HepG2 (cell line): ENCODE data around the gene HES6. TPM values are rescaled to one million over a fixed set of nuclear protein-coding genes. Genes with fewer than 3 reads are reported as not detected.

Experiments used
- ATAC-seq: fragments of 200-7000 bp; cut with Tn5 transposase; 3 replicates; pipeline ENCODE4 v1.9.1; 2020; ENCODE audit warnings: mild to moderate bottlenecking, moderate library complexity
- BruUV-seq: library from RNA; stranded (reverse); fragments of 400-500 nt; replicated peaks from 2 replicates; lab custom pipeline; 2021; lab: Mats Ljungman, UMichigan
- CTCF ChIA-PET: fragments of 300-600 bp; formaldehyde crosslinking; extraction: SDS; loops from one replicate; lab custom pipeline; 2021; ENCODE audit warnings: low total read pairs, inconsistent platforms, low intra/inter-chr PET ratio; lab: Yijun Ruan, JAX
- POLR2A ChIA-PET: fragments of 350-600 bp; sonication (Branson Sonifier 250); formaldehyde crosslinking; loops from one replicate; lab custom pipeline; 2020; ENCODE audit warnings: antibody characterized with exemption, inconsistent platforms; lab: Yijun Ruan, JAX
- DNase-seq: peaks from one replicate; pipeline ENCODE4 v3.0.0-alpha.2; 2015; ENCODE audit warnings: low spot score
- FAIRE-seq: peaks from 3 replicates; lab custom pipeline; 2011; peaks lifted over from hg19 to GRCh38; lab: Jason Lieb, UNC
- H2AFZ ChIP-seq: one replicate; pipeline ENCODE4 v1.6.1; 2011; ENCODE audit warnings: low read length, inconsistent platforms
- H3K27ac ChIP-seq: fragments of 300-600 bp; 3 replicates; pipeline ENCODE4 v1.8.0; 2011; ENCODE audit warnings: mixed run types, mild to moderate bottlenecking, mixed read lengths, low read length, inconsistent platforms; ENCODE audit not compliant: insufficient read depth; ENCODE audit errors: extremely low read length
- H3K27me3 ChIP-seq, 2 experiments: fragments of 200-600 bp in 1 of 2; 2 replicates in 1 of 2; 3 replicates in 1 of 2; pipeline versions ENCODE4 v1.6.0 to v1.8.0; 2011; ENCODE audit warnings: low read length in 2 of 2, mild to moderate bottlenecking in 2 of 2, moderate library complexity in 2 of 2, inconsistent platforms in 1 of 2; ENCODE audit not compliant: insufficient read depth in 2 of 2, control insufficient read depth in 1 of 2
- H3K36me3 ChIP-seq, 2 experiments: fragments of 200-600 bp in 1 of 2; replicated peaks in 1 of 2; 2 replicates in 1 of 2; 3 replicates in 1 of 2; pipeline versions ENCODE4 v1.5.1 to v1.8.0; 2011; ENCODE audit warnings: low read length in 2 of 2, inconsistent platforms in 1 of 2; ENCODE audit not compliant: insufficient read depth in 2 of 2, control insufficient read depth in 1 of 2
- H3K4me1 ChIP-seq: 2 replicates; pipeline ENCODE4 v1.5.1; 2012; ENCODE audit warnings: low read length, inconsistent platforms; ENCODE audit not compliant: insufficient read depth
- H3K4me2 ChIP-seq: 2 replicates; pipeline ENCODE4 v1.6.0; 2011; ENCODE audit warnings: low read depth, low read length, inconsistent platforms
- H3K4me3 ChIP-seq, 3 experiments: fragments of 200-600 bp in 1 of 3; sonication (generic), shearing (Covaris generic) in 1 of 3; replicated peaks in 1 of 3; 2 replicates each; pipeline ENCODE4 v1.5.1; 2011 to 2016; ENCODE audit warnings: low read length in 3 of 3, inconsistent platforms in 2 of 3, low read depth in 2 of 3, mild to moderate bottlenecking in 2 of 3, control low read depth in 1 of 3, mixed read lengths in 1 of 3; ENCODE audit not compliant: insufficient read depth in 1 of 3
- H3K79me2 ChIP-seq: one replicate; pipeline ENCODE4 v1.6.1; 2011; ENCODE audit warnings: low read length, inconsistent platforms; ENCODE audit not compliant: insufficient read depth
- H3K9ac ChIP-seq: 2 replicates; pipeline ENCODE4 v1.6.0; 2011; ENCODE audit warnings: mild to moderate bottlenecking, low read depth, low read length, inconsistent platforms; ENCODE audit not compliant: insufficient read depth
- H3K9me3 ChIP-seq: 2 replicates; pipeline ENCODE4 v1.5.1; 2012; ENCODE audit warnings: mild to moderate bottlenecking, low read length
- H4K20me1 ChIP-seq: 2 replicates; pipeline ENCODE4 v1.6.0; 2011; ENCODE audit warnings: inconsistent platforms, mild to moderate bottlenecking, low read length, moderate library complexity; ENCODE audit not compliant: insufficient read depth
- AGO2 ChIP-seq: fragments of 200-400 bp; formaldehyde crosslinking; optimal IDR thresholded peaks from 2 replicates; pipeline ENCODE3; 2017; ENCODE audit warnings: mild to moderate bottlenecking, low read depth, low read length, moderate library complexity
- ARID4A ChIP-seq: sonication (generic); formaldehyde crosslinking; IDR thresholded peaks from 2 replicates; pipeline ENCODE4 v1.5.0; 2020; ENCODE audit warnings: mild to moderate bottlenecking, missing genetic modification reagents, borderline replicate concordance
- CTCF ChIP-seq: sonication (generic); formaldehyde crosslinking; IDR thresholded peaks from 2 replicates; pipeline ENCODE4 v1.5.0; 2020; ENCODE audit warnings: mild to moderate bottlenecking, missing genetic modification reagents, moderate library complexity
- JUND ChIP-seq: sonication (generic); formaldehyde crosslinking; IDR thresholded peaks from 2 replicates; pipeline ENCODE4 v1.8.0; 2022; ENCODE audit warnings: mild to moderate bottlenecking, missing genetic modification reagents
- KLF12 ChIP-seq: sonication (generic); formaldehyde crosslinking; IDR thresholded peaks from 2 replicates; pipeline ENCODE4 v1.4.0; 2020; ENCODE audit warnings: missing genetic modification reagents, borderline replicate concordance
- NFYB ChIP-seq: sonication (generic); formaldehyde crosslinking; IDR thresholded peaks from 2 replicates; pipeline ENCODE4 v1.4.0; 2020; ENCODE audit warnings: missing genetic modification reagents
- NONO ChIP-seq, 2 experiments: fragments of 450-650 bp in 1 of 2; sonication (generic) in 1 of 2; formaldehyde crosslinking in 1 of 2; IDR thresholded peaks in 1 of 2; conservative IDR thresholded peaks in 1 of 2; 2 replicates each; pipeline versions ENCODE4 v1.6.1 to v1.8.0; 2017 to 2022; ENCODE audit warnings: mild to moderate bottlenecking in 1 of 2, missing genetic modification reagents in 1 of 2, moderate library complexity in 1 of 2
- TP53 ChIP-seq: sonication (generic); formaldehyde crosslinking; conservative IDR thresholded peaks from 2 replicates; pipeline ENCODE4 v1.4.0; 2020; ENCODE audit warnings: missing genetic modification reagents
- ZC3H13 ChIP-seq: sonication (generic); formaldehyde crosslinking; IDR thresholded peaks from 2 replicates; pipeline ENCODE4 v1.8.1; 2023; ENCODE audit warnings: mild to moderate bottlenecking, missing genetic modification reagents, moderate library complexity
- ZNF367 ChIP-seq: sonication (generic); formaldehyde crosslinking; IDR thresholded peaks from 2 replicates; pipeline ENCODE4 v1.4.0; 2020; ENCODE audit warnings: missing genetic modification reagents, borderline replicate concordance
- ZNF549 ChIP-seq: sonication (generic); formaldehyde crosslinking; IDR thresholded peaks from 2 replicates; pipeline ENCODE4 v1.5.0; 2020; ENCODE audit warnings: missing genetic modification reagents
- ZNF883 ChIP-seq: sonication (generic); formaldehyde crosslinking; IDR thresholded peaks from 2 replicates; pipeline ENCODE4 v1.5.1; 2020; ENCODE audit warnings: mild to moderate bottlenecking, missing genetic modification reagents; ENCODE audit errors: not compliant biosample characterization
- WGBS: methylation state at CpG from one replicate; pipeline ENCODE4 v1.1.6; 2017; ENCODE audit warnings: low lambda C conversion rate; 5-methylcytosine and 5-hydroxymethylcytosine counted together
- in situ Hi-C: cut with HindIII; loops from 2 replicates; pipeline ENCODE4 v1.10.0; 2017; ENCODE audit warnings: low pct_unique_long_range_greater_than_20kb; ENCODE audit not compliant: extremely low pct_ligation_motif_present
- intact Hi-C: fragments of 100-400 bp; cut with micrococcal nuclease; formaldehyde crosslinking; loops from one replicate; pipeline ENCODE4 v1.10.0; 2022; ENCODE audit not compliant: unreplicated experiment
- polyA plus RNA-seq, 8 experiments: library from polyadenylated mRNA; depleted of rRNA in 3 of 8; stranded (reverse) in 7 of 8; unstranded in 1 of 8; fragments of >200 nt; fragmentation: Illumina TruSeq in 4 of 8; extraction: Trizol in 4 of 8; gene quantifications; 2 replicates each; pipeline versions ENCODE4 v1.2.1 to v1.2.3, GENCODE V29; 2011 to 2016; ENCODE audit warnings: low read depth in 4 of 8, missing spikeins in 1 of 8, mixed read lengths in 1 of 8; ENCODE audit not compliant: insufficient read depth in 1 of 8
- total RNA-seq, 5 experiments: library from RNA; depleted of rRNA; stranded (reverse); fragments of >200 nt; fragmentation: Illumina TruSeq; extraction: Trizol; gene quantifications; 2 replicates each; pipeline ENCODE4 v1.2.3, GENCODE V29; 2016; ENCODE audit warnings: low read depth in 1 of 5
- TF ChIP-seq, protein P1 (sequence below): sonication (generic); formaldehyde crosslinking; IDR thresholded peaks from 2 replicates; pipeline ENCODE4 v1.8.1; 2023; ENCODE audit warnings: mild to moderate bottlenecking, missing genetic modification reagents
- TF ChIP-seq, protein P2 (sequence below): sonication (generic); formaldehyde crosslinking; IDR thresholded peaks from 2 replicates; pipeline ENCODE4 v1.5.1; 2020; ENCODE audit warnings: missing genetic modification reagents, mild to moderate bottlenecking, borderline replicate concordance
- TF ChIP-seq, protein P3 (sequence below): fragments of 450-650 bp; IDR thresholded peaks from 2 replicates; pipeline ENCODE4 v1.6.1; 2017

Gene HES6
- total and polyA plus RNA-seq, 2 of the 13 experiments (the other 11 are each of a cell fraction or from before 2014, with no cell fraction given): 19.5 to 82.8 TPM

DNA sequence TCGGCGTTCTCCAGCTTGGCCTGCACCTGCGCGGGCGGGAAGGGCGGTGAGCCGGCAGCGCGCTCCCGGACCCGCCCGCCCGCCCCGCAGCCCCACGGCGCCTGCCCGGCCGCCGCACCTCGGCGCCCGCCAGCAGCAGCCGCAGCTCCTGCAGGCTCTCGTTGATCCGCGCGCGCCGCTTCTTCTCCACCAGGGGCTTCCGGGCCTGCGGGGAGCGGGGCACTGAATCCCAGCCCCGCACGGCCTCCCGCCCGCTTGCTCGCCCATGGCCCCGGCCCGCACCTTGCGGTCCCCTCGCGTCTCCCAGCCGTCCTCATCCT lies 335 bp downstream of the HES6 start:
- H3K9me3 ChIP-seq: no peaks in the 10 kb centered on the region
- ChIA-PET CTCF (no interaction called here), POLR2A (interaction anchor here (0.8 to 5.2 kb wide), 11 partner anchors 9 to 381 kb away, joined by 3 to 20 read pairs (median 4); partner anchors contain the start of gene ILKAP)
- no peak overlapping the region for H2AFZ ChIP-seq
- FAIRE-seq: no peak
- peak overlapping the region; percentile 87 for H3K4me2 ChIP-seq
- WGBS: 0% methylated on average over 8 of the region's 43 CpGs
- no TSS peak for BruUV-seq
- peaks cover 57% of the 10 kb centered on the region for H3K4me1 ChIP-seq
- no peaks in the 10 kb centered on the region for H3K36me3 ChIP-seq
- no peaks in the 10 kb centered on the region for H3K79me2 ChIP-seq
- DNase-seq: no peak
- H3K9ac ChIP-seq: peak overlapping the region; percentile 85
- peak overlapping the region; percentile 61 to 85 (median 74); a peak in 5 of 6 replicates for H3K4me3 ChIP-seq
- H3K27ac ChIP-seq: peak overlapping the region; percentile 54
- no peaks in the 10 kb centered on the region; a peak in 2 of 5 replicates for H3K27me3 ChIP-seq
- ATAC-seq: peak; percentile 3
- intact Hi-C loops (no loop called here), in situ Hi-C loops (no loop called here)
- H4K20me1 ChIP-seq: no peaks in the 10 kb centered on the region
- peak; percentile 28 for TF ChIP-seq AGO2
- TF ChIP-seq CTCF (CRISPR knock-in tag): 0 out of 2 replicates have a peak, but pooled peaks have one; percentile 4
- TF ChIP-seq KLF12 (CRISPR knock-in tag): no peak
- TF ChIP-seq, protein P1, sequence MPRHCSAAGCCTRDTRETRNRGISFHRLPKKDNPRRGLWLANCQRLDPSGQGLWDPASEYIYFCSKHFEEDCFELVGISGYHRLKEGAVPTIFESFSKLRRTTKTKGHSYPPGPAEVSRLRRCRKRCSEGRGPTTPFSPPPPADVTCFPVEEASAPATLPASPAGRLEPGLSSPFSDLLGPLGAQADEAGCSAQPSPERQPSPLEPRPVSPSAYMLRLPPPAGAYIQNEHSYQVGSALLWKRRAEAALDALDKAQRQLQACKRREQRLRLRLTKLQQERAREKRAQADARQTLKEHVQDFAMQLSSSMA: 0 out of 2 replicates have a peak, but pooled peaks have one; percentile 23
- TF ChIP-seq NFYB (CRISPR knock-in tag): no peak
- TF ChIP-seq ARID4A (CRISPR knock-in tag): peak; percentile 52; the same call in 1 of the 2 replicates
- TF ChIP-seq ZNF549 (CRISPR knock-in tag): 0 out of 2 replicates have a peak, but pooled peaks have one; percentile 15
- TF ChIP-seq, protein P2, sequence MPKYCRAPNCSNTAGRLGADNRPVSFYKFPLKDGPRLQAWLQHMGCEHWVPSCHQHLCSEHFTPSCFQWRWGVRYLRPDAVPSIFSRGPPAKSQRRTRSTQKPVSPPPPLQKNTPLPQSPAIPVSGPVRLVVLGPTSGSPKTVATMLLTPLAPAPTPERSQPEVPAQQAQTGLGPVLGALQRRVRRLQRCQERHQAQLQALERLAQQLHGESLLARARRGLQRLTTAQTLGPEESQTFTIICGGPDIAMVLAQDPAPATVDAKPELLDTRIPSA (CRISPR knock-in tag): no peak
- 0 out of 2 replicates have a peak, but pooled peaks have one; percentile 11 for TF ChIP-seq ZC3H13 (CRISPR knock-in tag)
- no peak for TF ChIP-seq TP53
- no peak for TF ChIP-seq ZNF883 (CRISPR knock-in tag)
- no peak for TF ChIP-seq NONO (IDR thresholded peaks at IDR 0.05)
- 0 out of 2 replicates have a peak, but pooled peaks have one; percentile 61 for TF ChIP-seq NONO (CRISPR knock-in tag; conservative IDR thresholded peaks at IDR 0.05)
- TF ChIP-seq JUND (CRISPR knock-in tag): peak; percentile 57; the same call in 1 of the 2 replicates
- TF ChIP-seq, protein P3, sequence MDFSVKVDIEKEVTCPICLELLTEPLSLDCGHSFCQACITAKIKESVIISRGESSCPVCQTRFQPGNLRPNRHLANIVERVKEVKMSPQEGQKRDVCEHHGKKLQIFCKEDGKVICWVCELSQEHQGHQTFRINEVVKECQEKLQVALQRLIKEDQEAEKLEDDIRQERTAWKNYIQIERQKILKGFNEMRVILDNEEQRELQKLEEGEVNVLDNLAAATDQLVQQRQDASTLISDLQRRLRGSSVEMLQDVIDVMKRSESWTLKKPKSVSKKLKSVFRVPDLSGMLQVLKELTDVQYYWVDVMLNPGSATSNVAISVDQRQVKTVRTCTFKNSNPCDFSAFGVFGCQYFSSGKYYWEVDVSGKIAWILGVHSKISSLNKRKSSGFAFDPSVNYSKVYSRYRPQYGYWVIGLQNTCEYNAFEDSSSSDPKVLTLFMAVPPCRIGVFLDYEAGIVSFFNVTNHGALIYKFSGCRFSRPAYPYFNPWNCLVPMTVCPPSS: no peak
- TF ChIP-seq ZNF367 (CRISPR knock-in tag): no peak
